Cerebellar nuclear complex (tissue), 1 donor: ENCODE results near the gene OVOL3.
"Not testable (repeated sequence)": the region's sequence is repeated elsewhere in the genome, so short reads cannot be mapped to it uniquely, and the experiment has no call there.

Source experiments
- DNase-seq, 2 experiments: peaks; one replicate each; lab custom pipeline; 2025; lab: John Stamatoyannopoulos, UW

OVOL3 gene

GRCh38 chr19:36131221-36131620 lies 20.3 kb downstream of the OVOL3 start:
- not testable (repeated sequence) for DNase-seq

- not testable (repeated sequence) for DNase-seq
Observed at GRCh38 chr19:36134867-36135266, 23.9 kb downstream of the OVOL3 start.

- DNase-seq: peak in 1 of 2 experiments; percentile 27
Observed at GRCh38 chr19:36136964-36137686, 26.2 kb downstream of the OVOL3 start.

GRCh38 chr19:36139120-36139472 lies 28.2 kb downstream of the OVOL3 start:
- DNase-seq: no peak

- peak in 1 of 2 experiments; percentile 81 for DNase-seq
Observed at GRCh38 chr19:36139473-36140303, 28.7 kb downstream of the OVOL3 start, which contains the start of gene CAPNS1. Gene CAPNS1 (plus strand): TSS chr19:36140066. CDS start chr19:36141012, 946 bp downstream.

GRCh38 chr19:36140304-36141038 lies 29.5 kb downstream of the OVOL3 start:
- DNase-seq: no peak

- DNase-seq: peak; percentile 8 to 59
Observed at GRCh38 chr19:36141039-36141927, 30.3 kb downstream of the OVOL3 start.

- DNase-seq: no peak
Observed at GRCh38 chr19:36142046-36142445, 31.1 kb downstream of the OVOL3 start.

- DNase-seq: no peak
Observed at GRCh38 chr19:36142496-36142895, 31.6 kb downstream of the OVOL3 start.

GRCh38 chr19:36144624-36145023 lies 33.7 kb downstream of the OVOL3 start:
- no peak for DNase-seq

- DNase-seq: no peak
Observed at GRCh38 chr19:36149673-36150406, 38.9 kb downstream of the OVOL3 start.

GRCh38 chr19:36150586-36150985 lies 39.6 kb downstream of the OVOL3 start:
- no peak for DNase-seq

- DNase-seq: no peak
Observed at GRCh38 chr19:36151144-36152018, 40.4 kb downstream of the OVOL3 start.

GRCh38 chr19:36152019-36152351 lies 41.0 kb downstream of the OVOL3 start:
- no peak for DNase-seq

GRCh38 chr19:36152352-36153091 lies 41.6 kb downstream of the OVOL3 start, which contains the start of gene COX7A1:
Gene COX7A1 (minus strand): TSS chr19:36152447. CDS start chr19:36152407, 40 bp downstream.
- peak in 1 of 2 experiments; percentile 31 for DNase-seq

- no peak for DNase-seq
Observed at GRCh38 chr19:36153126-36153525, 42.2 kb downstream of the OVOL3 start.

GRCh38 chr19:36160821-36161596 lies 50.1 kb downstream of the OVOL3 start:
- DNase-seq: no peak
